ENCODE measurements around the gene CHD1.

- TF ChIP-seq, protein P1, sequence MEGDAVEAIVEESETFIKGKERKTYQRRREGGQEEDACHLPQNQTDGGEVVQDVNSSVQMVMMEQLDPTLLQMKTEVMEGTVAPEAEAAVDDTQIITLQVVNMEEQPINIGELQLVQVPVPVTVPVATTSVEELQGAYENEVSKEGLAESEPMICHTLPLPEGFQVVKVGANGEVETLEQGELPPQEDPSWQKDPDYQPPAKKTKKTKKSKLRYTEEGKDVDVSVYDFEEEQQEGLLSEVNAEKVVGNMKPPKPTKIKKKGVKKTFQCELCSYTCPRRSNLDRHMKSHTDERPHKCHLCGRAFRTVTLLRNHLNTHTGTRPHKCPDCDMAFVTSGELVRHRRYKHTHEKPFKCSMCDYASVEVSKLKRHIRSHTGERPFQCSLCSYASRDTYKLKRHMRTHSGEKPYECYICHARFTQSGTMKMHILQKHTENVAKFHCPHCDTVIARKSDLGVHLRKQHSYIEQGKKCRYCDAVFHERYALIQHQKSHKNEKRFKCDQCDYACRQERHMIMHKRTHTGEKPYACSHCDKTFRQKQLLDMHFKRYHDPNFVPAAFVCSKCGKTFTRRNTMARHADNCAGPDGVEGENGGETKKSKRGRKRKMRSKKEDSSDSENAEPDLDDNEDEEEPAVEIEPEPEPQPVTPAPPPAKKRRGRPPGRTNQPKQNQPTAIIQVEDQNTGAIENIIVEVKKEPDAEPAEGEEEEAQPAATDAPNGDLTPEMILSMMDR (IDR thresholded peaks at IDR 0.05; ENCODE audit: extremely low read depth in 1 of 2, insufficient read depth in 1 of 2, low read depth in 1 of 2, low read length in 2 of 2), result no peak
- TF ChIP-seq MYC (IDR thresholded peaks at IDR 0.05; ENCODE audit: low read depth, low read length), result no peak
- no peak for TF ChIP-seq POLR2AphosphoS5 (IDR thresholded peaks at IDR 0.05; ENCODE audit: insufficient read depth, low read depth, low read length)
- no peak for TF ChIP-seq EZH2 (IDR thresholded peaks at IDR 0.05; ENCODE audit: borderline replicate concordance, low read depth, low read length, severe bottlenecking)
- TF ChIP-seq JUN (IDR thresholded peaks at IDR 0.05; ENCODE audit: borderline replicate concordance, insufficient read depth, insufficient read length, low read depth), result no peak
- TF ChIP-seq, protein P2, sequence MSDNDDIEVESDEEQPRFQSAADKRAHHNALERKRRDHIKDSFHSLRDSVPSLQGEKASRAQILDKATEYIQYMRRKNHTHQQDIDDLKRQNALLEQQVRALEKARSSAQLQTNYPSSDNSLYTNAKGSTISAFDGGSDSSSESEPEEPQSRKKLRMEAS (IDR thresholded peaks at IDR 0.05; ENCODE audit: insufficient read depth, insufficient read length), result no peak
- no peak for TF ChIP-seq POLR2A (IDR thresholded peaks at IDR 0.05; ENCODE audit: low read depth, low read length)
- TF ChIP-seq GATA2 (IDR thresholded peaks at IDR 0.05; ENCODE audit: insufficient read depth, insufficient read length, low read depth, low read length), result no peak
Measured at GRCh38 chr5:98880598-98880997, 48.2 kb downstream of the CHD1 start.

All from endothelial cell of umbilical vein (primary cell).